GM23248 (cell line): Measurements from ENCODE around the gene STEAP2. TPM values are rescaled to one million over a fixed set of nuclear protein-coding genes. Genes with fewer than 3 reads are reported as not detected.
"Not testable (repeated sequence)": the region's sequence is repeated elsewhere in the genome, so short reads cannot be mapped to it uniquely, and the experiment has no call there.

ENCODE experiments used
- DNase-seq: peaks from one replicate; pipeline ENCODE4 v3.0.0-alpha.2; 2015
- H2AFZ ChIP-seq: fragments of 200-600 bp; sonication (generic); 2 replicates; pipeline ENCODE4 v1.6.1; 2016; ENCODE audit warnings: antibody characterized with exemption
- H3F3A ChIP-seq: fragments of 200-600 bp; sonication (generic); 2 replicates; pipeline ENCODE4 v1.6.1; 2016; ENCODE audit warnings: mild to moderate bottlenecking, antibody characterized with exemption, mixed run types; ENCODE audit not compliant: insufficient read depth
- H3K27ac ChIP-seq: fragments of 200-600 bp; sonication (generic); 2 replicates; pipeline ENCODE4 v1.5.1; 2016; ENCODE audit warnings: mild to moderate bottlenecking
- H3K27me3 ChIP-seq: fragments of 200-600 bp; sonication (generic); replicated peaks from 2 replicates; pipeline ENCODE4 v1.6.1; 2016; ENCODE audit warnings: mild to moderate bottlenecking; ENCODE audit not compliant: insufficient read depth
- H3K36me3 ChIP-seq: fragments of 200-600 bp; sonication (generic); 2 replicates; pipeline ENCODE4 v1.6.1; 2016; ENCODE audit warnings: low read depth, mild to moderate bottlenecking
- H3K4me1 ChIP-seq: fragments of 200-600 bp; sonication (generic); 2 replicates; pipeline ENCODE4 v1.6.1; 2016; ENCODE audit warnings: mild to moderate bottlenecking; ENCODE audit not compliant: insufficient read depth
- H3K4me2 ChIP-seq: fragments of 200-600 bp; sonication (generic); one replicate; pipeline ENCODE4 v1.6.1; 2016; ENCODE audit warnings: mild to moderate bottlenecking; ENCODE audit not compliant: unreplicated experiment
- H3K4me3 ChIP-seq: fragments of 200-600 bp; sonication (generic); 2 replicates; pipeline ENCODE4 v1.5.1; 2016; ENCODE audit warnings: mild to moderate bottlenecking
- H3K79me2 ChIP-seq: fragments of 200-600 bp; sonication (generic); 2 replicates; pipeline ENCODE4 v1.6.1; 2016; ENCODE audit warnings: mild to moderate bottlenecking; ENCODE audit not compliant: insufficient read depth
- H3K9ac ChIP-seq: fragments of 200-600 bp; sonication (generic); 2 replicates; pipeline ENCODE4 v1.6.1; 2016; ENCODE audit warnings: mild to moderate bottlenecking
- H3K9me2 ChIP-seq: fragments of 200-600 bp; sonication (generic); 2 replicates; pipeline ENCODE4 v1.6.1; 2016; ENCODE audit warnings: mixed run types, mild to moderate bottlenecking, moderate library complexity; ENCODE audit not compliant: insufficient read depth
- H3K9me3 ChIP-seq: fragments of 200-600 bp; sonication (generic); one replicate; pipeline ENCODE4 v1.6.1; 2017; ENCODE audit warnings: low read depth
- H4K20me1 ChIP-seq: fragments of 200-600 bp; sonication (generic); 2 replicates; pipeline ENCODE4 v1.6.0; 2016; ENCODE audit not compliant: insufficient read depth
- EZH2 ChIP-seq: fragments of 200-600 bp; sonication (generic); IDR thresholded peaks from 2 replicates; pipeline ENCODE4 v1.6.1; 2018; ENCODE audit warnings: antibody characterized with exemption, mild to moderate bottlenecking; ENCODE audit not compliant: insufficient read depth, poor library complexity, severe bottlenecking
- EZH2phosphoT487 ChIP-seq: fragments of 200-600 bp; sonication (generic); IDR thresholded peaks from 2 replicates; pipeline ENCODE4 v1.6.1; 2018; ENCODE audit warnings: antibody characterized with exemption, moderate library complexity, mild to moderate bottlenecking, low read depth; ENCODE audit not compliant: insufficient read depth
- WGBS, 2 experiments: methylation state at CpG; one replicate each; pipeline ENCODE4 v1.1.6; 2015 to 2017; ENCODE audit warnings: low lambda C conversion rate in 2 of 2, low coverage in 1 of 2; ENCODE audit errors: missing lambda C conversion rate in 2 of 2; 5-methylcytosine and 5-hydroxymethylcytosine counted together
- in situ Hi-C: fragments of 300-500 bp; cut with MboI; formaldehyde crosslinking; loops from 2 replicates; pipeline ENCODE4 v1.15.0; 2020
- polyA plus RNA-seq: library from polyadenylated mRNA; unstranded; fragments of >200 nt; fragmentation: Nextera tagmentation; extraction: Ambion mirVana; gene quantifications from 2 replicates; pipeline ENCODE4 v1.2.1, GENCODE V29; 2016
- total RNA-seq: library from RNA; depleted of rRNA; stranded (reverse); fragments of >200 nt; shearing (Covaris generic); gene quantifications from 2 replicates; pipeline ENCODE4 v1.2.3, GENCODE V29; 2014

Gene STEAP2
- total and polyA plus RNA-seq, 2 experiments from 2014 or later = 19.2 to 28.3 TPM

- no peaks in the 10 kb centered on the region for H3K9me2 ChIP-seq
- H3K9me3 ChIP-seq = no peaks in the 10 kb centered on the region
- H3K36me3 ChIP-seq = no peaks in the 10 kb centered on the region
- peak overlapping the region; percentile 43 for H3K27ac ChIP-seq
- H3K27me3 ChIP-seq = no peaks in the 10 kb centered on the region
- H3K4me1 ChIP-seq = peaks cover 30% of the 10 kb centered on the region
- peak overlapping the region; percentile 84 for H3K4me2 ChIP-seq
- in situ Hi-C loops = no loop called here
- H3K9ac ChIP-seq = peak overlapping the region; percentile 91
- peak; percentile 79 for DNase-seq
- 17 to 18% methylated on average over 9 of the region's 9 CpGs for WGBS, 2 experiments
- H4K20me1 ChIP-seq = no peaks in the 10 kb centered on the region
- H3K79me2 ChIP-seq = peaks cover 17% of the 10 kb centered on the region; the same call in 1 of the 2 replicates
- H3F3A ChIP-seq = peaks cover 22% of the 10 kb centered on the region
- TF ChIP-seq EZH2phosphoT487 = no peak
- no peak for TF ChIP-seq EZH2
- H2AFZ ChIP-seq = peak overlapping the region; percentile 99
- H3K4me3 ChIP-seq = peak overlapping the region; percentile 98
Observed at GRCh38 chr7:90246171-90246570, 34.6 kb downstream of the STEAP2 start.

DNA sequence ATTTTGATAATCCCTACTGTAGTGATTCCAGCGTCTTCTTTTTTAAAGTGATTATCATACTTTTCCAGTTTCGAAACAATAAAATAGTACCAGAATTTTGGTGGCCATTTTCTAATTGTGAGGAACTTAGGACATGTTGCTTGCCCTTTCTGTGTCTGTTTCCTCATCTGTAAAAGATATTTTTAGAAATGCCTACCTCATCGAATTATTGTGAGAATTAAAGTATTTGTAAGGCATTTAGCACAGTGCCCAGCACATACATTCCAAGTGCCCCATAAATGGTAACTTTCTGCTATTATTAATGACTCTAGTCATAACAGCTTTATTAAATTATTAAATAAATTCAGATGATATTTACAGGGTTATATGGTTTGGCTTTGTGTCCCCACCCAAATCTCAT, 37.2 kb downstream of the STEAP2 start:
- Histone ChIP-seq H3K36me3 (no peaks in the 10 kb centered on the region), H3K9ac (no peak overlapping the region), H4K20me1 (no peaks in the 10 kb centered on the region), H2AFZ (no peak overlapping the region), H3K4me3 (no peak overlapping the region), H3K9me3 (no peaks in the 10 kb centered on the region), H3K27ac (no peak overlapping the region), H3K27me3 (no peaks in the 10 kb centered on the region), H3K79me2 (peaks cover 19% of the 10 kb centered on the region), H3K4me2 (no peak overlapping the region), H3K4me1 (peaks cover 39% of the 10 kb centered on the region), H3K9me2 (no peaks in the 10 kb centered on the region), H3F3A (peaks cover 31% of the 10 kb centered on the region)
- no peak for TF ChIP-seq EZH2phosphoT487
- no peak for TF ChIP-seq EZH2
- no peak for DNase-seq
- in situ Hi-C loops = no loop called here
- WGBS, 2 experiments = 87 to 88% methylated on average over 3 of the region's 3 CpGs

- H3K9ac ChIP-seq = peak overlapping the region; percentile 89
- peak overlapping the region; percentile 85 for H3K4me2 ChIP-seq
- no peaks in the 10 kb centered on the region for H3K36me3 ChIP-seq
- in situ Hi-C loops = no loop called here
- peak overlapping the region; percentile 72 for H2AFZ ChIP-seq
- H3K9me2 ChIP-seq = no peaks in the 10 kb centered on the region
- H3K4me1 ChIP-seq = peaks cover 34% of the 10 kb centered on the region
- H3K79me2 ChIP-seq = peaks cover 23% of the 10 kb centered on the region
- peak overlapping the region; percentile 54 for H3K4me3 ChIP-seq
- H4K20me1 ChIP-seq = no peaks in the 10 kb centered on the region
- peak; percentile 86 for DNase-seq
- H3F3A ChIP-seq = peaks cover 31% of the 10 kb centered on the region
- H3K27me3 ChIP-seq = no peaks in the 10 kb centered on the region
- WGBS, 2 experiments = 2% methylated on average over 3 of the region's 3 CpGs
- no peaks in the 10 kb centered on the region for H3K9me3 ChIP-seq
- TF ChIP-seq EZH2 = no peak
- no peak for TF ChIP-seq EZH2phosphoT487
- peak overlapping the region; percentile 100 for H3K27ac ChIP-seq
Observed at GRCh38 chr7:90250601-90251303, 39.2 kb downstream of the STEAP2 start.

DNA sequence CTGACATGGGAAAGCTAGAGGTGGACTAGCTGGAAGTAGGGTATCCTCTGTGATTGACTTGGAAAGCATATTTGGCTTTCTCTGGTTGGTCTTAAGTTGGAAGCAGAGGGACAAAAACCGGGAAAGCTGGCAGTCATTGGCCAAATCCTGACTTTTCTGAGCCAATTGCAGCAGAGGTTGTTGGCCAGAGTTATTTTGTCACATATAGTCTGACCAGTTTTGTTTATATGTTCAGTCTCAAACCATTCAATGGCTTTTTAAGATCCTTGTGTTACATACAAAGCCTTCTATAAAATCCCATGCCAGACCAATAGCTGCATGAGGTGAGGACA, 39.7 kb downstream of the STEAP2 start:
- Histone ChIP-seq H3K4me3 (peak overlapping the region; percentile 54), H3F3A (peaks cover 31% of the 10 kb centered on the region), H3K36me3 (no peaks in the 10 kb centered on the region), H3K9me3 (no peaks in the 10 kb centered on the region), H3K4me2 (peak overlapping the region; percentile 85), H3K9ac (peak overlapping the region; percentile 89), H3K4me1 (peaks cover 31% of the 10 kb centered on the region), H3K9me2 (no peaks in the 10 kb centered on the region), H4K20me1 (no peaks in the 10 kb centered on the region), H3K27me3 (no peaks in the 10 kb centered on the region), H3K27ac (peak overlapping the region; percentile 100), H3K79me2 (peaks cover 23% of the 10 kb centered on the region), H2AFZ (peak overlapping the region; percentile 72)
- in situ Hi-C loops = no loop called here
- TF ChIP-seq EZH2phosphoT487 = no peak
- no peak for TF ChIP-seq EZH2
- 0% methylated on average over 1 of the region's 1 CpG for WGBS, 2 experiments
- DNase-seq = no peak

DNA sequence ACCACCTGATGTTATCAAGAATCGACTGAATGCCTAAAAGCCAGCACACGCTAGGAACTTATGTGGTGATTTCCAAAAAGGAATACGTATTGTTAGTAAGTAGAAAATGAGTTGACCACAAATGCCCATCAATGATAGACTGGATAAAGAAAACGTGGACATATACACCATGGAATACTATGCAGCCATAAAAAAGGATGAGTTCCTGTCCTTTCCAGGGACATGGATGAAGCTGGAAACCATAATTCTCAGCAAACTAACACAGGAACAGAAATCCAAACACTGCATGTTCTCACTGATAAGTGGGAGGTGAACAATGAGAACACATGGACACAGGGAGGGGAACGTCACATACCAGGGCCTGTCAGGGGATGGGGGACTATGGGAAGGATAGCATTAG, 44.5 kb downstream of the STEAP2 start:
- DNase-seq, in situ Hi-C loops, H3K36me3 ChIP-seq, H3K4me3 ChIP-seq, H3K27me3 ChIP-seq, H2AFZ ChIP-seq, H3K4me2 ChIP-seq, H3K9me2 ChIP-seq, H4K20me1 ChIP-seq, H3F3A ChIP-seq, H3K27ac ChIP-seq, H3K79me2 ChIP-seq, H3K9ac ChIP-seq, H3K9me3 ChIP-seq: not testable (repeated sequence)
- peaks cover 18% of the 10 kb centered on the region for H3K4me1 ChIP-seq
- 94 to 97% methylated on average over 5 of the region's 5 CpGs for WGBS, 2 experiments
